Raji (cell line): ENCODE data around the gene SELENOH.

Experiments used
- POLR2A ChIP-seq: IDR thresholded peaks from 2 replicates; pipeline ENCODE4 v1.6.1; 2011; ENCODE audit warnings: low read depth, low read length, control low read depth; ENCODE audit not compliant: insufficient read depth

SELENOH gene

GRCh38 chr11:57772562-57772961 is 31.3 kb downstream of the SELENOH start:
- TF ChIP-seq POLR2A: no peak

GRCh38 chr11:57773026-57773598 is 31.8 kb downstream of the SELENOH start:
- no peak for TF ChIP-seq POLR2A

GRCh38 chr11:57775491-57775890 is 34.2 kb downstream of the SELENOH start:
- TF ChIP-seq POLR2A: no peak

- TF ChIP-seq POLR2A: no peak
These were observed 34.8 kb downstream of the SELENOH start for GRCh38 chr11:57776031-57776521.

GRCh38 chr11:57776577-57777210 is 35.4 kb downstream of the SELENOH start:
- no peak for TF ChIP-seq POLR2A

GRCh38 chr11:57777969-57778317 is 36.7 kb downstream of the SELENOH start:
- TF ChIP-seq POLR2A: no peak

- no peak for TF ChIP-seq POLR2A
These were observed 37.2 kb downstream of the SELENOH start for GRCh38 chr11:57778318-57779037.

- no peak for TF ChIP-seq POLR2A
These were observed 38.0 kb downstream of the SELENOH start for GRCh38 chr11:57779276-57779675.

GRCh38 chr11:57781529-57781943 is 40.2 kb downstream of the SELENOH start:
- no peak for TF ChIP-seq POLR2A

GRCh38 chr11:57785072-57785471 is 43.8 kb downstream of the SELENOH start:
- TF ChIP-seq POLR2A: no peak

GRCh38 chr11:57786436-57786835 is 45.1 kb downstream of the SELENOH start:
- TF ChIP-seq POLR2A: no peak

GRCh38 chr11:57787006-57787604 is 45.8 kb downstream of the SELENOH start:
- TF ChIP-seq POLR2A: no peak

- no peak for TF ChIP-seq POLR2A
These were observed 46.8 kb downstream of the SELENOH start for GRCh38 chr11:57787920-57788702.

- no peak for TF ChIP-seq POLR2A
These were observed 47.4 kb downstream of the SELENOH start for GRCh38 chr11:57788703-57789088.

GRCh38 chr11:57791321-57792059 is 50.2 kb downstream of the SELENOH start:
- TF ChIP-seq POLR2A: no peak

GRCh38 chr11:57792060-57792541 is 50.8 kb downstream of the SELENOH start:
- TF ChIP-seq POLR2A: no peak
